Natural killer cell treated with Interleukin-12 subunit alpha and Interleukin-12 subunit beta and Interleukin-15 and Interleukin-18, amount 100 ng/mL, for 72 hours (primary cell): ENCODE measurements around the gene FMOD. TPM values are rescaled to one million over a fixed set of nuclear protein-coding genes. Genes with fewer than 3 reads are reported as not detected.

ENCODE experiments used
- ATAC-seq, 2 donors: fragments of 150-1000 bp; cut with Tn5 transposase in 1 of 2; sonication (Bioruptor Pico), chemical (Tn5 transposase) in 1 of 2; 2 replicates each; pipeline ENCODE4 v1.10.0; 2021
- DNase-seq: peaks from one replicate; pipeline ENCODE4 v3.0.0; 2022; ENCODE audit warnings: low spot score
- H3K27ac Mint-ChIP-seq, 2 donors: 1 replicate in 1 of 2; 2 replicates in 1 of 2; pipeline ENCODE4 v1.8.0; 2022; ENCODE audit warnings: mixed read lengths in 2 of 2, mild to moderate bottlenecking in 1 of 2, moderate library complexity in 1 of 2
- H3K27me3 Mint-ChIP-seq, 2 donors: 1 replicate in 1 of 2; 2 replicates in 1 of 2; pipeline ENCODE4 v1.8.0; 2022; ENCODE audit warnings: mixed read lengths in 2 of 2
- H3K36me3 Mint-ChIP-seq: one replicate; pipeline ENCODE4 v1.8.0; 2022; ENCODE audit warnings: mixed read lengths
- H3K4me1 Mint-ChIP-seq, 2 donors: 1 replicate in 1 of 2; 2 replicates in 1 of 2; pipeline ENCODE4 v1.8.0; 2022; ENCODE audit warnings: low read depth in 2 of 2, mixed read lengths in 2 of 2, mild to moderate bottlenecking in 1 of 2
- H3K4me3 Mint-ChIP-seq: one replicate; pipeline ENCODE4 v1.8.0; 2022; ENCODE audit warnings: mixed read lengths
- H3K9me3 Mint-ChIP-seq: 2 replicates; pipeline ENCODE4 v1.8.0; 2022; ENCODE audit warnings: mixed read lengths
- total RNA-seq, 2 donors: library from RNA; stranded (reverse); gene quantifications; one replicate each; pipeline ENCODE4 v1.2.3, GENCODE V29; 2022

FMOD gene
- total RNA-seq, 2 donors from 2014 or later = not detected

- Mint-ChIP-seq H3K9me3 (no peaks in the 10 kb centered on the region), H3K36me3 (no peaks in the 10 kb centered on the region), H3K27ac (no peak overlapping the region), H3K4me1 (peaks cover 6 to 11% of the 10 kb centered on the region in 2 donors), H3K4me3 (no peak overlapping the region), H3K27me3 (peaks cover 36 to 43% of the 10 kb centered on the region in 2 donors)
- DNase-seq (no peak), ATAC-seq (no peak)
These were observed 973 bp downstream of the FMOD start for GRCh38 chr1:203349773-203350524.

- H3K27me3 Mint-ChIP-seq = peaks cover 36 to 46% of the 10 kb centered on the region in 2 donors
- no peak overlapping the region for H3K27ac Mint-ChIP-seq
- H3K36me3 Mint-ChIP-seq = no peaks in the 10 kb centered on the region
- no peaks in the 10 kb centered on the region for H3K9me3 Mint-ChIP-seq
- ATAC-seq = no peak
- no peak overlapping the region for H3K4me3 Mint-ChIP-seq
- H3K4me1 Mint-ChIP-seq = peaks cover 6 to 11% of the 10 kb centered on the region in 2 donors
- no peak for DNase-seq
These were observed 1.8 kb downstream of the FMOD start for GRCh38 chr1:203349166-203349565.

GRCh38 chr1:203346769-203347102 lies 4.2 kb downstream of the FMOD start:
- Mint-ChIP-seq H3K9me3 (no peaks in the 10 kb centered on the region), H3K36me3 (no peaks in the 10 kb centered on the region), H3K4me3 (no peak overlapping the region), H3K27me3 (peaks cover 33 to 49% of the 10 kb centered on the region in 2 donors), H3K27ac (no peak overlapping the region), H3K4me1 (peaks cover 11 to 15% of the 10 kb centered on the region in 2 donors)
- DNase-seq (no peak), ATAC-seq (no peak)

GRCh38 chr1:203346060-203346768 lies 4.7 kb downstream of the FMOD start:
- Mint-ChIP-seq H3K36me3 (no peaks in the 10 kb centered on the region), H3K4me1 (peaks cover 10 to 14% of the 10 kb centered on the region in 2 donors), H3K4me3 (no peak overlapping the region), H3K9me3 (no peaks in the 10 kb centered on the region), H3K27ac (no peak overlapping the region), H3K27me3 (peaks cover 33 to 49% of the 10 kb centered on the region in 2 donors)
- ATAC-seq = no peak
- no peak for DNase-seq

- peaks cover 0 to 19% of the 10 kb centered on the region in 2 donors for H3K4me1 Mint-ChIP-seq
- H3K36me3 Mint-ChIP-seq = no peaks in the 10 kb centered on the region
- H3K27ac Mint-ChIP-seq = no peak overlapping the region
- H3K4me3 Mint-ChIP-seq = no peak overlapping the region
- ATAC-seq = no peak
- H3K9me3 Mint-ChIP-seq = no peaks in the 10 kb centered on the region
- no peak for DNase-seq
- peaks cover 24 to 41% of the 10 kb centered on the region in 2 donors for H3K27me3 Mint-ChIP-seq
These were observed 6.8 kb downstream of the FMOD start for GRCh38 chr1:203343956-203344754.

GRCh38 chr1:203342192-203342940 lies 8.6 kb downstream of the FMOD start:
- peaks cover 16 to 33% of the 10 kb centered on the region in 2 donors for H3K27me3 Mint-ChIP-seq

DNA sequence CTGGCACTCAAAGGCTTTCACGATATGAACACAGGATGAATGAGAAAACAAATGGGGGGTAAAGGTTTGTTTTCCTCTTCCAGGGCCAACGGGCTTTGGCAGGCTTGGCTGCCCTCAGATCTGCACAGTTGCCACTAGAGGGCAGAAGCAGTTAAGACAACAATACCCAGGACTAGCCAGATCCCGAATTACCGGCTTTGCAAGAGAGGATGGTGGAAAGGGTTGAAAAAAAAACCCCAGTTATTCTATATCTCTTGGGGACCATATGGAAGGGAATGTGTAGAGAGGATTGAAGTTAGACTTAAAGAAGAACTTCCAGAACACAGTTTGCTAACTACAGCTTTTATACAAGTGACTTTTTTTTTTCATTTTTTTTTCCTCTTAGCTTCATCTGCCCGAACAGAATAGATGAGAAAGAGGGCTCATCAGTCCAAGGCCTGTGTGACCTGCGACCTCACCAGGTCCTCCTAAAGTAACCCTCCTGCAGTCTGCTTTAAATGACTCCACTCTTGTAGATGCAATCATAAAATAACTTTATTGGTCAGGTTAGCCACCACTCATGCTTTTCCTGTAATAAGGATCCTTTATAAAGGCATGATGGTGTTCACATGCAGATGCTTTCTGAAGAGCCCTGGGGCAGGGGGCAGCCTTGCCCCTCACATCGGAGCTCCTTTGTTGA lies 10.7 kb downstream of the FMOD start:
- H3K36me3 Mint-ChIP-seq = no peaks in the 10 kb centered on the region
- H3K4me3 Mint-ChIP-seq = no peak overlapping the region
- no peak for DNase-seq
- H3K27me3 Mint-ChIP-seq = peaks cover 16 to 24% of the 10 kb centered on the region in 2 donors
- peaks cover 14 to 33% of the 10 kb centered on the region in 2 donors for H3K4me1 Mint-ChIP-seq
- no peak overlapping the region for H3K27ac Mint-ChIP-seq
- peak; percentile 71 to 81 for ATAC-seq
- no peaks in the 10 kb centered on the region for H3K9me3 Mint-ChIP-seq

More at GRCh38 chr1:203342192-203342940, 8.6 kb downstream of the FMOD start:
- Mint-ChIP-seq H3K36me3 (no peaks in the 10 kb centered on the region), H3K4me3 (no peak overlapping the region), H3K27ac (peak overlapping the region in 1 of 2 donors; percentile 27), H3K9me3 (no peaks in the 10 kb centered on the region), H3K4me1 (peaks cover 6 to 25% of the 10 kb centered on the region in 2 donors)
- peak in 1 of 2 donors; percentile 70 for ATAC-seq
- no peak for DNase-seq

DNA sequence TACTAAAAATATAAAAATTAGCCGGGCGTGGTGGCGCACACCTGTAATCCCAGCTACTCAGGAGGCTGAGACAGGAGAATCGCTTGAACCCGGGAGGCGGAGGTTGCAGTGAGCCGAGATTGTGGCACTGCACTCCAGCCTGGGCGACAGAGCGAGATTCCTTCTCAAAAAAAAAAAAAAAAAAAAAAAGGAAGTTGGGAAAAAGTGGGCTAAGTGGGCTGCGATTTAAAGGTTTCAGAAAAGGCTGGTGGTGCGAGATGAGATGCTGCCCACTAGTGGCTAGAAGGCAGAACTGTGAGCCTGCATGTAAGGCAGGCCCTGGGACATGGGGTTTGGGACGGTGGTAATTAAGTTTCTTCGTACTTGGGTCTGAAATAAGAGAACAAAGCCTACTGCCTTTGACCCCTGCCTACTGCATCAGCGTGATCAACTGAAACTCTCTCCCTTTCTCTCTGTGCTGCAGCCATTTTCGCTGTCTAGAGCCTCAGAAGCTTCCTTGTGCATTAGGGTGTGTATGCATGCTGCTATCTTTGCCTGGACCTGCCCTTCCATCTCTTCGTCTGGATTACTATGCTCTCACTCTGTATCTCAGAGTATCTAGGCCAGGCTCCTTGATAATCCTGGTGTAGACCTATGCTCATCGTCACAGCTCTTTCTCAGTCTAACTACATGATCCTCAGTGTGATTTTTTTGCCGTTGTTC lies 12.4 kb downstream of the FMOD start:
- Mint-ChIP-seq H3K4me1 (peaks cover 14 to 33% of the 10 kb centered on the region in 2 donors), H3K27ac (no peak overlapping the region), H3K9me3 (no peaks in the 10 kb centered on the region), H3K36me3 (no peaks in the 10 kb centered on the region), H3K4me3 (no peak overlapping the region), H3K27me3 (peaks cover 16% of the 10 kb centered on the region in 2 donors)
- DNase-seq (peak; percentile 71), ATAC-seq (peak; percentile 65 to 76)

- Mint-ChIP-seq H3K9me3 (no peaks in the 10 kb centered on the region), H3K4me3 (no peak overlapping the region), H3K36me3 (no peaks in the 10 kb centered on the region), H3K27ac (peak overlapping the region; percentile 4 to 16), H3K4me1 (peaks cover 14 to 23% of the 10 kb centered on the region in 2 donors), H3K27me3 (no peaks in the 10 kb centered on the region)
- no peak for ATAC-seq
- no peak for DNase-seq
These were observed 14.8 kb downstream of the FMOD start for GRCh38 chr1:203336097-203336496.

GRCh38 chr1:203335503-203335902 lies 15.4 kb downstream of the FMOD start:
- H3K4me3 Mint-ChIP-seq = no peak overlapping the region
- peaks cover 14 to 23% of the 10 kb centered on the region in 2 donors for H3K4me1 Mint-ChIP-seq
- no peaks in the 10 kb centered on the region for H3K36me3 Mint-ChIP-seq
- H3K27ac Mint-ChIP-seq = peak overlapping the region; percentile 4 to 16
- ATAC-seq = no peak
- no peaks in the 10 kb centered on the region for H3K27me3 Mint-ChIP-seq
- no peak for DNase-seq
- H3K9me3 Mint-ChIP-seq = no peaks in the 10 kb centered on the region

DNA sequence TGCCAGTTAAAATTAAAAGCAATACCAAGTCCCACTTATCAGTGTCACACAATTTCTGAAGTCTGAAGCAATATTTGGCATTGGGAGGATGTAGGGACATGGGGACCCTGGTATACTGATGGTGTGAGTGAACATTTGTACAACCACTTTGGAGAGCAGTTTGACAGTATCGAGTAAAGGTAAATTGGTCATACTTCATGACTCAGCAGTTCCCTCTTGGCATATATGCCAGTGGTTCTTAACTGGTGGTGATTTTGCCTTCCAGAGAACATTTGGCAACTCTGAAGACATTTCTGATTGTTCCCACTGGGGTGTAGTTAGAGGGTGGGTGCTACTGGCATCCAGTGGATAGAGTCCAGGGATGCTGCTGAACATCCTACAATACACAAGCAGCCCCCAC lies 19.7 kb downstream of the FMOD start:
- no peaks in the 10 kb centered on the region for H3K9me3 Mint-ChIP-seq
- H3K4me1 Mint-ChIP-seq = peaks cover 29 to 30% of the 10 kb centered on the region in 2 donors
- no peak overlapping the region for H3K27ac Mint-ChIP-seq
- DNase-seq = no peak
- no peak overlapping the region for H3K4me3 Mint-ChIP-seq
- no peak for ATAC-seq
- H3K36me3 Mint-ChIP-seq = no peaks in the 10 kb centered on the region
- no peaks in the 10 kb centered on the region for H3K27me3 Mint-ChIP-seq

GRCh38 chr1:203328714-203329122 lies 22.2 kb downstream of the FMOD start:
- Mint-ChIP-seq H3K27ac (peak overlapping the region; percentile 94 to 95), H3K4me1 (peaks cover 43% of the 10 kb centered on the region in 2 donors), H3K27me3 (no peaks in the 10 kb centered on the region), H3K9me3 (no peaks in the 10 kb centered on the region), H3K4me3 (peak overlapping the region; percentile 93), H3K36me3 (no peaks in the 10 kb centered on the region)
- no peak for ATAC-seq
- DNase-seq = no peak
